Testis (tissue), 2 donors: Measurements from ENCODE around the gene MRFAP1.
"Not testable (repeated sequence)": the region's sequence is repeated elsewhere in the genome, so short reads cannot be mapped to it uniquely, and the experiment has no call there.

Source experiments
- POLR2A ChIP-seq: fragments of 450-650 bp; IDR thresholded peaks from one replicate; pipeline ENCODE4 v1.6.1; 2017; ENCODE audit warnings: antibody characterized with exemption, mild to moderate bottlenecking, moderate library complexity
- TF ChIP-seq, protein P1 (sequence below), 3 experiments: fragments of 450-650 bp in 2 of 3; fragments of 200-600 bp in 1 of 3; sonication (generic) in 1 of 3; IDR thresholded peaks; one replicate each; pipeline ENCODE4 v1.5.1; 2016 to 2019; ENCODE audit warnings: antibody characterized with exemption in 3 of 3, mild to moderate bottlenecking in 2 of 3, moderate library complexity in 1 of 3

DNA sequence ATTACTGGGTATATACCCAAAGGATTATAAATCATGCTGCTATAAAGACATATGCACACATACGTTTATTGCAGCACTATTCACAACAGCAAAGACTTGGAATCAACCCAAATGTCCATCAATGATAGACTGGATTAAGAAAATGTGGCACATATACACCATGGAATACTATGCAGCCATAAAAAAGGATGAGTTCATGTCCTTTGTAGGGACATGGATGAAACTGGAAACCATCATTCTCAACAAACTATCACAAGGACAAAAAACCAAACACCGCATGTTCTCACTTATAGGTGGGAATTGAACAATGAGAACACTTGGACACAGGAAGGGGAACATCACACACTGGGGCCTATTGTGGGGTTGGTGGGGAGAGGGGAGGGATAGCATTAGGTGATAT, 14.8 kb downstream of the MRFAP1 start:
- TF ChIP-seq, protein P1, sequence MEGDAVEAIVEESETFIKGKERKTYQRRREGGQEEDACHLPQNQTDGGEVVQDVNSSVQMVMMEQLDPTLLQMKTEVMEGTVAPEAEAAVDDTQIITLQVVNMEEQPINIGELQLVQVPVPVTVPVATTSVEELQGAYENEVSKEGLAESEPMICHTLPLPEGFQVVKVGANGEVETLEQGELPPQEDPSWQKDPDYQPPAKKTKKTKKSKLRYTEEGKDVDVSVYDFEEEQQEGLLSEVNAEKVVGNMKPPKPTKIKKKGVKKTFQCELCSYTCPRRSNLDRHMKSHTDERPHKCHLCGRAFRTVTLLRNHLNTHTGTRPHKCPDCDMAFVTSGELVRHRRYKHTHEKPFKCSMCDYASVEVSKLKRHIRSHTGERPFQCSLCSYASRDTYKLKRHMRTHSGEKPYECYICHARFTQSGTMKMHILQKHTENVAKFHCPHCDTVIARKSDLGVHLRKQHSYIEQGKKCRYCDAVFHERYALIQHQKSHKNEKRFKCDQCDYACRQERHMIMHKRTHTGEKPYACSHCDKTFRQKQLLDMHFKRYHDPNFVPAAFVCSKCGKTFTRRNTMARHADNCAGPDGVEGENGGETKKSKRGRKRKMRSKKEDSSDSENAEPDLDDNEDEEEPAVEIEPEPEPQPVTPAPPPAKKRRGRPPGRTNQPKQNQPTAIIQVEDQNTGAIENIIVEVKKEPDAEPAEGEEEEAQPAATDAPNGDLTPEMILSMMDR (IDR thresholded peaks at IDR 0.05) = not testable (repeated sequence)
- TF ChIP-seq POLR2A = not testable (repeated sequence)
